HFF-Myc (cell line): ENCODE measurements around the gene ALDOC.
"Not testable (repeated sequence)": the region's sequence is repeated elsewhere in the genome, so short reads cannot be mapped to it uniquely, and the experiment has no call there.

Experiments used
- DNase-seq: peaks from one replicate; pipeline ENCODE4 v3.0.0-alpha.2; 2011; ENCODE audit warnings: low read depth; ENCODE audit errors: extremely low read depth
- H3K4me3 ChIP-seq: replicated peaks from 2 replicates; pipeline ENCODE4 v1.5.1; 2011; ENCODE audit warnings: low read depth, mild to moderate bottlenecking, control low read depth, low read length
- CTCF ChIP-seq: IDR thresholded peaks from 2 replicates; pipeline ENCODE4 v1.5.1; 2012; ENCODE audit warnings: mild to moderate bottlenecking, low read depth, low read length, control low read depth; ENCODE audit errors: missing control alignments

The ALDOC gene

GRCh38 chr17:28615260-28615940, 38.7 kb upstream of the ALDOC start:
- H3K4me3 ChIP-seq = no peak overlapping the region
- DNase-seq = no peak
- TF ChIP-seq CTCF = no peak

- no peak for TF ChIP-seq CTCF
- no peak for DNase-seq
- no peak within 1 kb of the TSS for H3K4me3 ChIP-seq
Observed at GRCh38 chr17:28613931-28614381, 37.3 kb upstream of the ALDOC start, which contains the start of gene RSKR. Gene RSKR (minus strand): TSS chr17:28614185. CDS start chr17:28614161, 24 bp downstream.

GRCh38 chr17:28612936-28613872, 36.5 kb upstream of the ALDOC start:
- H3K4me3 ChIP-seq = no peak overlapping the region
- peak; percentile 73 for TF ChIP-seq CTCF
- no peak for DNase-seq

GRCh38 chr17:28612531-28612930, 35.8 kb upstream of the ALDOC start:
- no peak overlapping the region for H3K4me3 ChIP-seq
- TF ChIP-seq CTCF = no peak
- no peak for DNase-seq

- no peak for DNase-seq
- no peak for TF ChIP-seq CTCF
- no peak overlapping the region for H3K4me3 ChIP-seq
Observed at GRCh38 chr17:28610376-28610775, 33.7 kb upstream of the ALDOC start.

- DNase-seq, H3K4me3 ChIP-seq: not testable (repeated sequence)
Observed at GRCh38 chr17:28604031-28604430, 27.3 kb upstream of the ALDOC start.
